LHCN-M2 (cell line): ENCODE data around the gene RAD51B. TPM values are rescaled to one million over a fixed set of nuclear protein-coding genes. Genes with fewer than 3 reads are reported as not detected.
"Not testable (repeated sequence)": the region's sequence is repeated elsewhere in the genome, so short reads cannot be mapped to it uniquely, and the experiment has no call there.

ENCODE experiments used
- DNase-seq: peaks from one replicate; pipeline ENCODE4 v3.0.0-alpha.2; 2012; ENCODE audit warnings: low read depth
- total RNA-seq: library from RNA; depleted of rRNA; stranded (reverse); fragments of >200 nt; gene quantifications from 2 replicates; pipeline ENCODE4 v1.2.3, GENCODE V29; 2014

RAD51B gene
- total RNA-seq, 1 experiment from 2014 or later = 14.5 TPM

GRCh38 chr14:68111097-68111852 lies 291.7 kb downstream of the RAD51B start:
- DNase-seq = no peak

GRCh38 chr14:68111853-68112270 lies 292.3 kb downstream of the RAD51B start:
- no peak for DNase-seq

- no peak for DNase-seq
These were observed 292.9 kb downstream of the RAD51B start for GRCh38 chr14:68112442-68112841.

- DNase-seq = no peak
These were observed 293.9 kb downstream of the RAD51B start for GRCh38 chr14:68113343-68113930.

GRCh38 chr14:68115952-68116351 lies 296.4 kb downstream of the RAD51B start:
- DNase-seq = not testable (repeated sequence)

GRCh38 chr14:68122651-68123050 lies 303.1 kb downstream of the RAD51B start:
- no peak for DNase-seq

GRCh38 chr14:68124050-68124449 lies 304.5 kb downstream of the RAD51B start:
- DNase-seq = no peak

GRCh38 chr14:68124979-68125731 lies 305.6 kb downstream of the RAD51B start:
- peak; percentile 79 for DNase-seq

GRCh38 chr14:68127166-68127565 lies 307.6 kb downstream of the RAD51B start:
- DNase-seq = no peak

- no peak for DNase-seq
These were observed 312.3 kb downstream of the RAD51B start for GRCh38 chr14:68131907-68132306.

GRCh38 chr14:68132563-68133121 lies 313.1 kb downstream of the RAD51B start:
- DNase-seq = no peak

GRCh38 chr14:68133856-68134255 lies 314.3 kb downstream of the RAD51B start:
- no peak for DNase-seq

GRCh38 chr14:68135028-68135427 lies 315.4 kb downstream of the RAD51B start:
- DNase-seq = no peak

GRCh38 chr14:68135566-68135965 lies 316.0 kb downstream of the RAD51B start:
- DNase-seq = no peak

GRCh38 chr14:68137704-68138619 lies 318.4 kb downstream of the RAD51B start:
- peak; percentile 98 for DNase-seq

GRCh38 chr14:68139431-68140075 lies 320.0 kb downstream of the RAD51B start:
- DNase-seq = no peak

GRCh38 chr14:68140076-68140741 lies 320.6 kb downstream of the RAD51B start:
- DNase-seq = peak; percentile 98

GRCh38 chr14:68140806-68141205 lies 321.2 kb downstream of the RAD51B start:
- no peak for DNase-seq

- DNase-seq = peak; percentile 69
These were observed 321.9 kb downstream of the RAD51B start for GRCh38 chr14:68141281-68142088.
